HG03095 (cell line): ENCODE results near the gene SMPDL3B.
"Not testable (repeated sequence)": the region's sequence is repeated elsewhere in the genome, so short reads cannot be mapped to it uniquely, and the experiment has no call there.

Source experiments
- ATAC-seq: cut with Tn5 transposase; IDR thresholded peaks from one replicate; pipeline ENCODE4 v1.9.1; 2021; ENCODE audit warnings: moderate library complexity; ENCODE audit not compliant: unreplicated experiment

Gene SMPDL3B

DNA sequence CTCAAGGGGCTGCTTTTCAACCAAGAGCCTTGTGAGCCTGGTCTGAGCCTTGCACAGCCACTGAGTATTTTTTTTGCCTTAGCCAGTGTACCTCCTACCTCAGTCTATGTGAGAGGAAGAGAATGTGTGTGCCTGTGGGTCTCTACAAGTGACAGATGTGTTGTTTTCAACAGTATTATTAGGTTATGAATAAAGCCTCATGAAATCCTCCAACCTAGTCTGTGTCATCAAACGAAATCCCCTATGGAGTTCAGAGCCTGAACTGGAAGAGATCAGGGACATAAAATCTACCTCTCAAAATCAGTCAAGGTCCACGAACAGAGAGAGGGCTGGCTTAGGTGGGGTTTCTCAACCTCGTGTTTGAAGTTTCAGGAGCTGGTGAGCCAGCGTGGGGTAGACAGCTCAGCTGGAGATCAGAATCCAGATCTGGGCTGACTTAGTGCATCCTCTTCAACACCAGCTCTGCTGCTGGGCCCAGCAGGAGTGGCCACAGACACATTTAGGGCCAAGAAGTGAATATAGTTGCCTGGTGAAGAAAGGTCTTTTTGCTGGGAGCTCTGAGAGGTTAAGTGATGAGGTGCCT, 33.2 kb downstream of the SMPDL3B start:
- no peak for ATAC-seq

- no peak for ATAC-seq
Observed at GRCh38 chr1:27968692-27969091, 33.9 kb downstream of the SMPDL3B start.

DNA sequence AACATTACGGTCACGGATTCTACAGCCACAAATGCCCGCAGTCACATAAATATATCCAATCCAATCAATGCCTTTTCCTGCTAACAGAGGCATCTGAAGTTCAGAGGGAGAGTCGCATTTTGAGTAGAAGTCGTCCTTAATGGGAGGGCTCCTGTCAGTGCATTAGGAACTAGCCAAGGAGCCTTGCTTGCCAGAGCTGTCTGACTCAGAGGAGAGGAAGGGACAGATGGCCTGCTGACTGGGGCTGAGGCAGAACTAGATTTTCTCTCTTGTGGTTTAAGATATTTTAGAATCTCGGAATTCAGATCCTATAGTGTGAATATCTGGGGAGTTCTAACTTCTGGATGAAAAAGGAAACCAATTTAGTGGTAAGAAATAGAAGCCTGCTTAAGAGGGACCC, 35.6 kb downstream of the SMPDL3B start:
- ATAC-seq, result no peak

GRCh38 chr1:27971674-27972073, 36.9 kb downstream of the SMPDL3B start:
- no peak for ATAC-seq

DNA sequence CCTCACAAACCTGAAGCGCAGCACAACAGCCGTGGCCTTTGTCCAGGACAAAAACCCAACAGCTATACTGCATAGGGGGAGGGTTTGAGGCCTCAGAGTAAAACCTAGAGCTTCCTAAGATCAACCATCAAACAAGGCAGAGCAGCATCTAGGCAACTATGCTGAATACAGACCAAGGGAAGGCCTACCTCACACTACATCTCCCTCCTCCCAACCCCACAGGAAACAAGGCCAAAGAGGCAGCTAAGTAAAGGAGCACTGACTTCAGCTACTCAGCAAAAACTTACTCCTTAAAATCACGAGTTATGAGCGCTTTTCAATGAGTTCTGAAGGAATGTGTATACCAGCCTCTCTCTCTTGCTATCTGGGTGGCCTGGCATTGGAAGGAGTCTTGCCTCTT, 37.3 kb downstream of the SMPDL3B start:
- no peak for ATAC-seq

GRCh38 chr1:27973771-27974416, 39.1 kb downstream of the SMPDL3B start:
- ATAC-seq, result no peak

DNA sequence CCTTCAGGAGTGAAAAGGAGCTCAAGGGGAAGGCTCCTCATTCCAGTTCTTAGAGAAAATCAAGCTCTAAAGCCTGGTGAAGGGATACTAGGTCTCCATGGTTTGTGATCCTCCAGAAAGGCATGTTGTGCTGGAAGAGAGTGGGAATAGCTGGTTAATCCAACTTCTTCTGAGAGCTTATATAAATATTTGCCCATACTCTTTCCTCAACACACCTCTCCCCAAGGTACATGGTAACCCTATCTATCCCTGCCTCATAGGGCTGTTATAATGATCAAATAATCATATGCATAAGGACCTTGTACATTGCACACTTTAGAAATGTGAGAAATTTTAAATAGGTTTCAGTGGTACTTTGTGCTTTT, 39.6 kb downstream of the SMPDL3B start:
- ATAC-seq, result no peak

- ATAC-seq, result no peak
Observed at GRCh38 chr1:27979151-27979858, 44.5 kb downstream of the SMPDL3B start.

- ATAC-seq, result no peak
Observed at GRCh38 chr1:27979859-27980201, 45.0 kb downstream of the SMPDL3B start.

DNA sequence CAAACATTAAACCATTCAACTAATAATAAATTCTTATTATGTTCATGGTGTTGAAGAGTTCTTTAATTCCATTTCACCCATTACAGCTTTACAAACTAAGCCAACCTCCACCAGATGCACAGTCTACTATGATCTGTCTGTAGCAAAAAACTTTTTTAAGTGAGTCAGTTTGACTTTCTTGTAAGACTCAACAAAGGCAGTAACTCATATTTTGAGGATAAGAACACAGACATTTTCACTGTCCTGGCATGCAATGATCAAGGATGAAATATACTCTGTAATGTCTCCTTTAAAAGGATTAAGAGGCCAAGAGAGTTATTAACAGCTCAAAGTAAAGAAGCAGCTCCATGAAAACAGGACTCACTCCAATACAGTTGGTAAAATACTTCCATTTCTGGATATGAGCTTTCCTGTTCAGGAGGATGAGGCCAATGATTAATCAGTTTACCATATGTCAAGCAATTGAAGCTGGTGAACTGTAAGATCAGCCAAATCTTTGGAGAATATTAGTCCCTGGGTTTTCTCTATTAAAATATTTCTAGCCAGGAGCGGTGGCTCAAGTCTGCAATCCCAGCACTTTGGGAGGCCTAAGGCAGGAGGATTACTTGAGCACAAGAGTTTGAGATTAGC, 45.5 kb downstream of the SMPDL3B start:
- ATAC-seq, result no peak

DNA sequence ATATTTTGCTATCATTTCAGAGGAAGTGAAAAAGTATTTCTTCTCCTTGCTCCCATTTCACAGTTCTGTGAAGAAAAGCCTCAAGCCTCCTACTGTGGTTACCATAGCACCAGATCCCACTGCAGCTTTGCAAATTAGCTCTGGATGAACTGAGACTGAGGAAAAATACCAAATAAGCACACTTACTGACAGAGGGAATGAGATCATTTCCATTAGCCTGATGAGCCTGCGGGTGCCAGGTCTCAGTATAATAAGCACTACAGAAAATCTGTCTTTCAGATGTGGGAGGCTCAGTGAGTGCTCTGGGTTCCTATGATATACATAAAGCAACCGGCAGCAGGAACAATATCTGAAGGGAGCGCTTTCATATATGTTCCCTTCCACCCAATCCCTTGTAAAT, 46.3 kb downstream of the SMPDL3B start:
- ATAC-seq, result no peak

DNA sequence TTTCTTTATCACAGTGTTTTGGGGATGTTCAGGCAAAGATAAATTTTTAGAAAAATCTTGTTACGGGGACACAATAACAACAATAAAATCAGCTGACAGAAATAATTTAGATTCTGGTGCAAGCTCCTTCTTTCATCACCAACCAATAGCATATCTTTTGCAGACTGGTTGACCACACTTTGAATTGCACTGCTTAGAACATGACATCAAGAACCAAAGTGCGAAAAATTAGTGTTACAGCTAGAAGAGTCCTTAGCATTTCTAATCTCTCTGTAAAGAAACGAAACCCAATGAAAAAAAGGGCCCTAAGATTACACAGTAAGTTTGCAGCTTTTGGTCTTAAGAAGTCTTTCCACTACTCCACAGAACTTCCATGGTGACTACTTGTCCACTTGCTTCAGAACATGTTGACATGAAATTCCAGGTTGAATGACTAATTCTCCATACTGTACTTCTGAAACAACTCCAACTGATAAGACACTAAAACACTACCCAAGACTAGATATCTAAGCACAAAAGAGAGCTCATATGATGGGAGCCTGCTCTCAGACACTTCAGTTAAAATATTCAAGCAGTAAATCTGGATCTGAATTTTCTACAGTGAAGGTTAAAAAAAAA, 56.2 kb downstream of the SMPDL3B start:
- no peak for ATAC-seq

GRCh38 chr1:27992276-27992675, 57.5 kb downstream of the SMPDL3B start:
- ATAC-seq, result no peak

GRCh38 chr1:27993241-27993640, 58.4 kb downstream of the SMPDL3B start:
- ATAC-seq, result no peak

- ATAC-seq, result no peak
Observed at GRCh38 chr1:27994060-27994459, 59.3 kb downstream of the SMPDL3B start.

- ATAC-seq, result not testable (repeated sequence)
Observed at GRCh38 chr1:27994526-27994925, 59.7 kb downstream of the SMPDL3B start.

- ATAC-seq, result no peak
Observed at GRCh38 chr1:27999055-27999454, 64.3 kb downstream of the SMPDL3B start.

- no peak for ATAC-seq
Observed at GRCh38 chr1:28002600-28002999, 67.8 kb downstream of the SMPDL3B start.

GRCh38 chr1:28003117-28003516, 68.3 kb downstream of the SMPDL3B start:
- ATAC-seq, result not testable (repeated sequence)
